IPS DF 19.7 (cell line): ENCODE results near the gene VAT1.

Source experiments
- DNase-seq: peaks from one replicate; pipeline ENCODE4 v3.0.0-alpha.2; 2013; ENCODE audit warnings: low read depth, low spot score

VAT1 gene

DNA sequence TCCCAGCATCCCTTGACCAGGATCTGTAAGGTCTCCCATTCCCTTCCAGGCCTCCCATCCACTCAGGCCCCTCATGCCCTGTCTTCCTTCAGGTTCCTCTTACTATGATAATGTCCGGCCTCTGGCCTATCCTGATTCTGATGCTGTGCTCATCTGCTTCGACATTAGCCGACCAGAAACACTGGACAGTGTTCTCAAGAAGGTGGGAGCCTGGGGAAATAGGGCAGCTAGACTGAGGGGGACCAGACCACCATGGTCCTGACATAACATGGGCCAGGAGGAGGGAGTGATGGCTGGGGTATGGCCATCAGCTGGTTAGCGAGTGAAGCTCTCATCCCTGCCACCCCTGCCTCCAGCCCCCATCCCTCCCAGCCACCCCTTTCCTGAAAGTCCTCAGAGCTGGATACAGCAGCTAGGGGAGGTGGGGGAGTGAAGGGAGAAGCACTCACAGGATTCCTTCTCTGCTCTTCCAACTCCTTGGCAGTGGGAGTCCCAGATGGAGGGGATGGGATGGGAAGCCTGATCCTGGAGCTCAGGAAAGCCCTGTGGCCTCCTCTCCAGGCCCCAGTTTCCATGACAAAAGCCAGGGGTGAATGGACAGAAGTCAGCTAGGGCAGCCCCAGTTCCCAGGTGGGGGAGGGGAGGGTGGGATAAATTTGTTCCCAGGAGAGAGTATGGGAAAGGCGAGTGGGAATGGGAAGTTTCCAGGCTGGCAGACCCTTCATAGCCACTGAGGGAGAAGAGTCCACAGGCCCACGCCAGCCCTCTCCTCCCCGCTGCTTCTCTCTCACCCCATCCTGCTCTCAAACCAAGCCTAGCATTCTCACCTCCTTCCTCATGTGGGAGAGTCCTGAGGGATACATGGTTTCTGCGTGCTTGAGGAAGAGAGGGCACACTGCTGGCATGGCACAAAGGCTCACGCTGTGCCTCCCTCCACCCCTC is 5.2 kb upstream of the VAT1 start:
- no peak for DNase-seq

DNA sequence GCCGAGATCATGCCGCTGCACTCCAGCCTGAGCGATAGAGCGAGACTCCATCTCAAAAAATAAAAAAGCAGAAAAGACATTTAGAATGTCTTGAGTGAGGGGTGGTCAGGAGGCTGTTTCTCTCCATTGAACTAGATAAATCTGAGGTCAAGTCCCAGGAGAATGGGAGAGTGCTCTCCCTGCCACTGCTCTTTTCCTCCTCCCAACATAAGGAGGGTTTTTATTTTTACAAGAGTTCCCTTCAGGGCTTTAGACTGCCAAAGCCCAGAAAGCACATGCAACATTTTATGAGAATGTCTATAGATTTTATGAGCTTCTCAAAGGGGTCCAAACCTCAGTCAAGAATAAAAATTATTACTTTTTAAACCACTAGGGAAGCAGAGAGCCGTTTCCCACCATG is 4.4 kb upstream of the VAT1 start:
- no peak for DNase-seq

DNA sequence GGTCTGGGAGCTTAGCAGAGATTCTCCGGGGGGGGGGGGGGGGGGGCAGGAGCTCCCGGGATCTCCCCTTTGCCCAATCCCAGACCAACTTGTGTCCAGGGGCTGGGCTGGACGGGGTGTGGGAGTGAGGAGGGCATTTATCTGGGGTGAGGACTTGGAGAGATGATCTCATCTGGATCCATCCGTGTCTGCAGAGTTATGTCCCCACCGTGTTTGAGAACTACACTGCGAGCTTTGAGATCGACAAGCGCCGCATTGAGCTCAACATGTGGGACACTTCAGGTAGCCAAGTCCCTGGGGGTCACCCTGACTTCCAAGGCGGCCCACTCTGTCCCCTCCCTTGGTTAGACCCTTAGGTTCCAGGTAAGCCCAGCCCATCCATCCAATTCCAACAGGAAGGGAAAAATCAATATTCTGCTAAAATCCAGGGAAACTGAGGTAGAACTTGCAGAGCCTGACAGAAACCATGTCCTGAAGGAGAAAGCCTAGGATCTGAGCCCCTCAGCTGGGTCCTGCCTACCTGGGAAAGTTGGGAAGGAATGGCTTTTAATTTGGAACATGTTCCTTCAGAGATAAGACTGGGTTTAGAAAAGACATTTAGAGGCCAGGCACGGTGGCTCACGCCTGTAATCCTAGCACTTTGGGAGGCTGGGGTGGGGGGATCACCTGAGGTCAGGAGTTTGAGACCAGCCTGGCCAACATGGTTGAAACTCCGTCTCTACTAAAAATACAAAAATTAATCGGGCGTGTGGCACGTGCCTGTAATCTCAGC is 3.8 kb upstream of the VAT1 start:
- no peak for DNase-seq

DNA sequence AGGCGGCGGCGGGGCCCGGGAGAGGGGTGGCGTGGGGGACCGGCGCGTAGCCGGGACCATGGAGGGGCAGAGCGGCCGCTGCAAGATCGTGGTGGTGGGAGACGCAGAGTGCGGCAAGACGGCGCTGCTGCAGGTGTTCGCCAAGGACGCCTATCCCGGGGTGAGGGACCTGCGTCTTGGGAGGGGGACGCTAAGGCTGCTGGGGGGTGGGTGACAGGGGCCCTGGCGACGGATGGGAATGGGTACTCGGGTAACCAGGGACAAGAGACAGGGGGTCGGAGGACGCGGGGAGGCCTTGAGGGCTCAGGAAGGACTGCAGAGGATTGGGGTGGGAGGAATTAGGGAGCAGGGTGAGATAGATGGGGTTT is 3.1 kb upstream of the VAT1 start:
- DNase-seq = no peak

DNA sequence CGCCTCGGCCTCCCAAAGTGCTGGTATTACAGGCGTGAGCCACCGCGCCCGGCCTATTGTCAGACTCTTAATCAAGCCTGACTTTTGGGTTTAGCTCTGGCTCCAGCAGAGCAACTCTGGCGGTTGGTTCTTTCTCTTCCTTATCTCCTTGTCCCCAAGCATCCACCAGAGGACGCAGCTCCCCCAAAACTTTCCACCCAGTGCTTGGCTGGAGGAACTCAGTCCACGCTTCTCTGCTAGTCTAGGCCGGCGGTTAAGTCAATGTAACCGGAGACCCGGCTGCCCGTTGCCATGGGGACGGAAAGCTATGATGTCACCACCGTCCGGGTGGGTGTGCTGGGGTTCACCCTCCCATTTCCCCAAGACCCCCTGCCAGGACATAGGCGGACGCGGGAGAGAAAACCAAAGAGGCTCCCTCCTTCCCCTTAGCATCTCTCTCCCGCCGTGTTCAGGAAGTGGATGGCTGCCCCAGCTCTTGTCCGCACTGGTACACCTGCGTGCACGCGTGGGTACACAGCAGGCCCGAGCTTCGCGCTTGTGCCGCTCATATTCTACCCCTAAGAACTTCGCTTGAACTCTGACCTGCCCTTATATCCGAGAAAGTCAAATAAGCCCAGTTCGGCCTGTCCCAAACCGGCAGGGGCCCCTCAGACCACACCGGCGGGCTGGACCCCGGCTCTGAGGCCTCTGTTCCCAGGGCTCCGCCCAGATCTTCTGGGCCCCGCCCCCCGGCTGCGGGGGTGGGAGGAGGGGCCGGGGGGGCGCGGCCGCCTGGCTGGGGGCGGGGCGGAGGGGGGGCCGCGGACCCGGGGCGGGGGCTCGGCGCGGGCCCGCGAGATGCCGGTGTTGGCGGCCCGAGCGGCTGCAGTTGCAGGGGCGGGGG is 2.5 kb upstream of the VAT1 start, which contains the start of gene RND2:
Gene RND2 (plus strand): TSS at position 825 of the 883 bp plus-strand sequence. CDS start 117 bp downstream, outside the sequence.
- peak; percentile 95 for DNase-seq

DNA sequence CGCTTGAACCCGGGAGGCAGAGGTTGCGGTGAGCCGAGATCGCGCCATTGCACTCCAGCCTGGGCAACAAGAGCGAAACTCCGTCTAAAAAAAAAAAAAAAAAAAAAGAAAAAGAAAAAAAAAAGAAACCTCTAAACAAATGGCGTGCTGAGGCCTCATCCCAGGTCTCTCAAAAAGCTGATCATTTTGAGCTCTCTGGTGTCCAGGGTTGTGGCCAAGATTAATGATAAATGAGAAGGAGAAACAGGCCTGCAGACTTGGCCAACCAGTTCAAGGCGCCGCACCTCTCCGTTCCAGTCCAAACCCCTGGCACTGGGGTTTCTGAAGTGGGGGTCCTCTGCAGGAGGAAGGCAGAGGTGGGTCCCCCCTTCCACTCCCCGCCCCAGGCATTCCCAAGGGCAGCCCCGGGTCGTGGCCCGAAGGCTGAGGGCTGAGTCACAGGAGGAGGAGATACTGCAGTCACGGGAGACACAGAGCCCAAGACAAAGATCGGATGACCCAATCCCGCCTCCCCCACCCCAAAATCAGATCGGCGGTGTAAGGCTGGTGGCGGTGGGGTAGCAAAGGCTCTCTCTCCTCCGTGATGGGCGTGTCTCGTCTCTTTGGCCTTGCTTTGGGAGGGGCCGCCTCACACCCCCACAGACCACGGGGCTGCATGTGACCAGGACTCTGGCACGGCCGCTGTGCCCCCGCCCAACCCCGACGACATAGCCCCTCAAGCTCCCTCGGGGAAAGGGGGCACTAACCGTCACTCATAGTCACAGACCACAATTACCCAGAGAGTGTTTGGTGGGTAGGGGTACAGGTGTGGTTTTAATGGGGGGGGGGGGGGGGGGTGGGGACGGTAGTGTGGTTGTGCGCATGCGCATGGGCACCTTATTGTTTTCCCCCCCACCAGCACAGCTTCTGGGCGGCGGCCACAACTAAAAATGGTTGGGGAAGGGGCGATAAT is 1.1 kb downstream of the VAT1 start:
- no peak for DNase-seq

DNA sequence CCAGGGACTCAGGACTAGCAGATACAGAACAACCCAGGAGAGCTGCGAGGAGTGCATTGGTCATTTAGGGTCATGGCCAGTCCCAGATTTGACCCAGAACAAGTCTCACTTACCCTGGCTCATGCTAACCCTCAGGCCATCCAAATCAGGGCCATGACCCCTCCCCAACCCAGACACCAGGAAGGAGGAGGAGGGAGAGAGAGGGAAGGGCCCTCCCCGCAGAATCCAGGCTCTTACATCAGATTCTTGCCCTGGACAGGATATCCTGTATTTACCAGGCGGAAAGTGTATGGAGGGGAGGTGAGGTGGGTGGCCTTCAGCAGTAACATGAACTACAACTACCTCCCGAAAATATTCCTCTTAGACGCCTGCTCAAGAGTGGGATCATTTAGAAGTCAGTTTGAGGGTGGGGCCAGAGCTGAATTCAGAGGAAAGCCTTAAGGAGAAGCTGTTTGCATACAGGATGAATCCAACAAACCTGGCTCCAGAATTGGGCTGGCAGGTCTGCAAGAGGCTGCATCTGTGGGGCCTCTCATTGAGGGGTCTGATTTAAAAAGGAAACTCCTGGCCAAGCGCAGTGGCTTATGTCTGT is 2.1 kb downstream of the VAT1 start:
- no peak for DNase-seq

DNA sequence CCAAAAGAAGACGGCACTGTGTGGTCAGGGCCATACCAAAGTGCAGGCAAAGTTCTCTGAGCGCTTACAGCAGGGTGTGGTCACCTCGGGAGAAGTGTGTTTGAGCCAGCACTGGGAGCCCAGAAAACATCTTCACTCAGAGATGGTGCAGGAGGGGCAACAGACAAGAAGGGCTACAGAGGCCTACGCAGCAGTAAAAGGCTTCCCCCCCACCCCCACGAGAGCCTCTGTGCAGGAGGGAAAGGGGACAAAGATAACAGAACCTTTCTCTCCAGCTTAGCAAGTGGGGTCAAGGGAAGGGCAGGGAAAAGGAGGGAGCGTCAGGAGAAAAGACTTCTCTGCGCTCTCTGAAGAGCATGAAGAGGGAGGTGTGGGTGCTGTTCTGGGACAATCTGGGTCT is 2.8 kb downstream of the VAT1 start:
- DNase-seq = no peak

DNA sequence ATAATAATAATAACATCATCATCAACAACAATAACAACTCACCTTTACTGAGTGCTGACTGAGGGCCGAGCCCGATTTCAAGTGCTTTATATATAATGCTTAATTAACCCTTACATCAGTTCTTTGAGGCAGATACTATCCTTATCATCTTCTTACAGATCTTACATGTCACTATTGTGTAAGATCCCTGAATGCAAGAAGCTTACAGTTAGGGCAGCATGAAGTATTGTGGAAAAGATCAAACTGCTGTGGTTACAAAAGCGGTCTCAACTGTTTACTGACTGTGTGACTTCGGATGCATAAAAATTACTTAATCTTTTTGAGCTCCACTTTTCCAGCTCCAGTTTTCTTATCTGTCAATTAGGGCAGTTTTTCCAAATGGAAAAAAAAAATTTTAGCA is 3.3 kb downstream of the VAT1 start:
- DNase-seq = no peak

DNA sequence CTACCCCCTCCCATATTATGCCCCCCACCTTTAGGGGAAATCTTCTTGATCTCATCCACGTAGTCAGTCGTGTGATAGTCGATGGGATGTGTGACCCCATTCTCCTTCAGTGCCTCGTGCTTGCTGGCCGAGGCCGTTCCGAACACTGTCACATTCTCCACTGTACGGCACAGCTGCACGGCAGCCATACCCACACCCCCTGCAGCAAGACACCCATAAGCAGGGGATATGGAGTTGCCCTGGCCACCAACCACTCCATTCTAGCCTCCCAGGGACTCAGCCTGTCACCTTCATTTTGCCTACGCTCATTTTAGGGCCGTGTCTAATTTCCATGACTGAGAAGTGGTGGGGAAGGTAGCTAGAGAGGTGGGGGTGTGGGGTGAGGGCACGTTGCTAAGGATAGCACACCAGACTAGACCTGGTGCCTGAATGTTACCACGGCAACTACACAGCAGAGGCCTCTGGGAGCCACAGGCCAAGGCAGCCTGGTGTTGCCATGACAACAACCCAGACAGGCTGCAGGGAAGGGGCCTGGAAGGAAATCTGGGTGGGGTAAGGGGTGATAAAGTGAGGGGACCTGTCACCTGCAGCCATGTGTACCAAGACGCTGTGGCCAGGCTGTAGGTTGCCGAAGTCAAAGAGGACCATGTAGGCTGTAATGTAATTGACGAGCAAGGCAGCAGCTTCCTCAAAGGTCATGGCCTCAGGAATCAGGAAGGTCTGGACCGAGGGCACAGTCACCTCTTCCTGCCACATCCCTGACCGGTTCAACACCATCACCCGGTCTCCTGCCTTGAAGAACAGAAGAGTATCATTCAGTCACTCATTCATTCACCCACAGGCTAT is 4.0 kb downstream of the VAT1 start:
- no peak for DNase-seq

DNA sequence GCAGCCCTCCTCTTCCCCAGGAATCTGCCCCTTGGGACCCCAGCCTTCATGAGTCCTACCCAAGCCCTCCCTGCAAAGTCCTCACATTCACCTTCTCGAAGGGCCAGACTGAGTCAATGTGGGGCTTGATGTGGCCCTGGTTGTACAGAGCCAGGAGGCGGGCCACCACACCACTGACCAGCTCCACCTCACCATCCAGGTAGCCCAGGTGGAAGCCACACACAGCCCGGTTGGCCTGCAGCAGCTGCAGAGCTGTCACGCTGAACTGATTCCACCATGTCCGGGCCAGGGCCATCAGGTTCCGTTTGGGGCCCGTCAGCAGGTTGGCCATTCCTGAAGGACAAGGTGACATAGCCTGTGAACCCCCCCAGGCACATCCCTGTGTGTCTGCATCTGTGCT is 6.0 kb downstream of the VAT1 start:
- DNase-seq = no peak

DNA sequence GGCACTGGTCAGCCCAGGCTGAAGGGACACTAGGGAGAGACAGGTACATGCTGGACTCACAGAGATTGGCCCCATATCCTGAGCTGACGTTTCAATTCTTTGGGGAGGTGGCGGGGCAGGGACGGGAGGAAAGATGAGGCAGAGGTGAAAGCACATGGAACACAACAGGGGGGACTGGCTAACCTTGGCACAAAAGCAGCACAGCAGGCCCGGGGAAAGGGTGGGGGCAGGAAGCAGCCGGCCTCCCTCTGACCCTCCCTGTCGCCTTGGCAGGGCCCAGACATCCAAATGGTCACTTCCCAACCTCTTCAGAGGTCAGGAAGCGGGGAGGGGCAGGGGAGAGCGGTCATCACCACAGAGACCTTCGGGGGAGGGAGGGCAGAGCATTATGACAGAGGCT is 6.6 kb downstream of the VAT1 start:
- no peak for DNase-seq

DNA sequence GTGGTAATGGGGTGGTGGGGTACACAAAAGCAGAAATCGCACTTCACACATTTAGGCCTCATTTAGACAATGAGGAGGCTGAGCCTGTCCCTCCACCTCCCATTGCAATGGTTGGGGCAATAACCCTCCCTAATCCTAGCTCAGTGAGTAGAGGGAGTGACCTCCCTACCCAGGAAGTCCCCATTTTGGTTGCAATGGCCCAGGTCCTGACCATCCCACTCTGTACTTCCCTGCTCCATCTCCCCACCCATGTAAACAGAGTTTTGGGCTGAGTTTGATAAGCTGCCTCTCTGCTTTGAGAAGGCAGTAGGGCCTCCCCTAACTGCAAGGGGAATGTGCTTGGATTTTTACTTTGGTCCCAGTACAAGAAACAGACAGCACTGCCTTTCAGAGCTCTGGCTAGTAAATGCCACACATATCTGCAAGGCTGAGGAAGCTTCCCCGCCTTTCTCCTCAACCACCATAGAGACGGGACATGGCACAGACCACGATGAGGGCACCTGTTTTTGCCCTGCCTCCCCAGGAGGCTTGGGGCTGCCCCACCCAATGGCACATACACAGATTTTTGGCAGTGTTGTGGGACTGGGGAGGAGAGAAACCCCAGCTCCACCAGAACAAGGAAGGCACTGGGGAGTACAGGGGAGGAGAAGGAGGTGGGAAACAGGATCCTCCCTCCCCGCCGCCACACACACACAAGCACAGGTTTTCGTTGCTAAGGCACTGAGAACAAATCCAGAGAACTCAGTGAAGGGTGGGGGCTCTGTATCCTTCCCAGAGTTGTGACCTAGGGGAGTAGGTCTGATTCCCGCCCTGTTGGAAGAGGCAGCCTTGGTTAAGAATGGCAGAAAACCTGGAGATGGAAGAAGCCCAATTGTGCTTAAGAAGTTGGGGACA is 7.3 kb downstream of the VAT1 start:
- no peak for DNase-seq

DNA sequence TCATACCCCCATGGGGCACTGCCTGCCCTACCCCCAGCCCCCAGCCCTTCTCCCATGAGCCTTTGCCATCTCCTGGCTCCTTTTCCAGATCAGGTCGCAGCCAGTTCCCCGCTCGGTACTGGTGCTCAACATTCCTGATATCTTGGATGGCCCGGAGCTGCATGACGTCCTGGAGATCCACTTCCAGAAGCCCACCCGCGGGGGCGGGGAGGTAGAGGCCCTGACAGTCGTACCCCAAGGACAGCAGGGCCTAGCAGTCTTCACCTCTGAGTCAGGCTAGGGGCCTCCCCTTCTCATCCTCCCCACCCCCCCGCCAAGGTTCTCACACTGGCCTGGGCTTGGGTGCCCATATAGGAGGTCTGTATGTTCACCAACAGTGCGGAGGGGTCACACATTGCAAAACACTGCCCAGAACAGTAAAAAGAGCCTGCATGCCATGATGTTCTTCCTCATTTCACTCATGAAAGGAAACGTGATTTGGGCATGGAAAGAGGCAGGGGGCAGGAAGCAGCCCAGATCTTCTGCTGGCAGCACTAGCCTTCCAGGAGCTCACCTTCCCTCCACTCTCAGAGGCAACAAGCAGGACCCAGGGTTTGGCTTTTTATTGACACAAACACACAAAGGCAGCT is 8.1 kb downstream of the VAT1 start:
- no peak for DNase-seq

DNA sequence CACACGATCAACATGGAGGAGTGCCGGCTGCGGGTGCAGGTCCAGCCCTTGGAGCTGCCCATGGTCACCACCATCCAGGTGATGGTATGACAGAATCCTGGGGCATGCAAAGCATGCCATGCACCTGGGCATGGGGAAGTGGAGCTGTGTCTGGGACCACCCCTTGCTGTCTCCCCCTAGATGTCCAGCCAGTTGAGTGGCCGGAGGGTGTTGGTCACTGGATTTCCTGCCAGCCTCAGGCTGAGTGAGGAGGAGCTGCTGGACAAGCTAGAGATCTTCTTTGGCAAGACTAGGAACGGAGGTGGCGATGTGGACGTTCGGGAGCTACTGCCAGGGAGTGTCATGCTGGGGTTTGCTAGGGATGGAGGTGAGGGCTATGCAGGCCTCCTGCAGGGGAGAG is 8.9 kb downstream of the VAT1 start:
- DNase-seq = no peak

DNA sequence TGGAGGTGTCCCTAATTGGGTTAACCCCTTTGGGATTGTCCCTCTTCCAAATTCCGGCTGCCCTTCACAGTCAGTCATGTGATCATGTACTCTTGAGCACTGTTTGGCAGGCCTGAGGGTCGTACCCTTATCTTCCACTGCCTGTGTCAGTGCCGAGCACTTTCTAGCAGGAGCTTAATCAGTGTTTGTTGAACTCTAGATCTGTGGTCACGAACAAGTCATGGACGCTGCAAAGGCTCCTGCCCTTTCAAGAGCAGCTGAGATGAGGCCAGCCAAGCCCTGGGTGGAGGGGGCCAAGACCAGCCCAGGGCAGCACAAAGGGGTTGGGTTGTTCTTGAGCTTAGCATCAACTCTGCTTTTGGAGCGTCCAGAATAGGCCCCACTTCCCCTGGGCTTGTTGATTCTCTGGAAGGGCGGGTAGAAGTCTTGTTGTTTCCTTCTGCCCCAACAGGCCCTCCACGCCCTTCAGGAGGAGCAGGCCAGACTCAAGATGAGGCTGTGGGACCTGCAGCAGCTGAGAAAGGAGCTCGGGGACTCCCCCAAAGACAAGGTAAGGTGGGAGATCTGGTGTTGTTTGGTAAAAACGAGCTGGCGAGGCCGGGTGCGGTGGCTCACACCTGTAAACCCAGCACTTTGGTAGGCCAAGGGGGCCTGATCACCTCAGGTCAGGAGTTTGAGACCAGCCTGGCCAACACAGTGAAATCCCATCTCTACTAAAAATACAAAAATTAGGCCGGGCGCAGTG is 10.3 kb downstream of the VAT1 start:
- no peak for DNase-seq

DNA sequence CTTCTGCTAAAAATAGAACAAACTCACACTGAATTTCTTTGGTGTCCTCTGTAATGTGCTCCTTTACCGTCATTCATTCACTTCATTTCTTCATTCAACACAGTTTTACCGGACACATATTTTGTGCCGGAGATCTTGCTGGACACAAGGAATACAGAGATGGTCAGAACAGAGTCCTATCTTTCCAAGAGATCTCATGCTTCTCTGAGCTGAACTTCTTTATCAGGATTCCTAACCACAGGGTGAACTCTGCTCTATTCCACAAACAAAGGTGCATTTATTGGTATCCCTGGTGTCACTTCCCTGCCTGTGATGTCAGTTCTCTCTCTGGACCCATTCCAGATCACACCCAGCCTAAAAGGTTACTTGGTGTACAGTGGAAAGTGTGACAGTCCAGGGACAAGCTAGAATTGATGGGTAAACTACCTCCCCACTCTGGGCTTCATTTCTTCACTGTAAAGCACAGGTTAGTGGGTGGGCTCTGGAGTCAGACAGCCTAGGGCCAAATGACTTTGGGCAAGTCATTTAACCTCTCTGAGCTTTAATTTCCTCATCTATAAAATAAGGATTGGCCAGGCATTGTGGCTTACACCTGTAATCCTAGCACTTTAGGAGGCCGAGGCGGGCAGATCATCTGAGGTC is 11.4 kb downstream of the VAT1 start:
- no peak for DNase-seq
